HG03280 (cell line): Measurements from ENCODE around the gene PARD6G.

Experiments
- ATAC-seq: cut with Tn5 transposase; IDR thresholded peaks from one replicate; pipeline ENCODE4 v1.9.1; 2021; ENCODE audit warnings: mild to moderate bottlenecking, moderate library complexity; ENCODE audit not compliant: unreplicated experiment

The PARD6G gene

DNA sequence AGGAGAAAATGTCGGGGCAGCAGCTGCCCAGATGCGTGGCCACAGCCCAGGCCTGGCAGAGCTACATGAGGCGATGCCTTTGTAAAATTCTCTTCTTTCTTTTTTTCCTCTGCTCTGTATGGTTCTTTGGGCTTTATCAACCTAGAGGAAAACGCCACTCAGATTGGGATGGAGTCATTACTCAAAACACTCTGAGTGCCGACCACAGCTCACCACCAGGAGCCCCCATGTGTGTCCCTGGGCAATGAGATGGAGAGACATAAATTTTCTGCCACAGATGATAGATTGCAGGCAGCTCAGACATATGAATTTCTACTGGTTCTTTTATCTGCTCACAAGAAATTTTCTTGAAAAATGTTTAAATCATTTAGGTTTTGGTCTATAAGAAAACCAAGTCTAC is 56.0 kb downstream of the PARD6G start:
- ATAC-seq: no peak

DNA sequence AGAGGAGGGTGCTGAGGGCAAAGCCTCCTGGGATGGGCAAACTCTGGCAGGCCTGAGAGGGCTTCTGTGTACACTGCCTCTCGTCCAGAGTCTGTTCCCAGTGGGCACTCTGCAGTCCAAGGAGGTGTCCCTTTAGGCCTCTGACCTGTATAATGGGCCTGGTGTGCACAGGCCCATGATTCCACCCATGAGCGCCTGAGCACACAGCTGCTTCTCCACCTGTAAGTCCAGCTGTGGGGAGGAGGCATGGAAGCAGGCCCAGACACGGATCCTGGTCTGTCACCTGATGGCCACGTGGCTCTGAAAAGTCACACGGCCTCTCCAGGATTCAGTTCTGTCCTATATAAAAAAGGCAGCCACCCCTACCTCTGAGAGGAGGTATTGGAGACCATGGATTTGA is 57.0 kb downstream of the PARD6G start:
- no peak for ATAC-seq

DNA sequence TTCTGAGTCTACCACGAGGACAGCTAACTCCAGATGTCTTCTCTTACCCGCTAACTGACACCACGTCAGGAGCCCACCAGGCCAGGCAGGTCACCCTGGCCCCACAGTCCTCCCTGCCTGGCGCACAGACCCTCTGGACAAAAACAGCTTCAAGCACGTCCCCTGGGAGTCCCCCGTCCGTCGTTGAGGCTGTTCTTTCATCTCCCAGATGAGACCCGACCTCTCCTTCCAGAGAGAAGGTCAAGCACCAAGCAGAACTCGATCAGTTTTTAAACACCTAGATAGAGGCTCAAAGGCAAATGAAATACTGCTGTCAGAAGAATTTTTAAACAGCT is 57.8 kb downstream of the PARD6G start:
- no peak for ATAC-seq

DNA sequence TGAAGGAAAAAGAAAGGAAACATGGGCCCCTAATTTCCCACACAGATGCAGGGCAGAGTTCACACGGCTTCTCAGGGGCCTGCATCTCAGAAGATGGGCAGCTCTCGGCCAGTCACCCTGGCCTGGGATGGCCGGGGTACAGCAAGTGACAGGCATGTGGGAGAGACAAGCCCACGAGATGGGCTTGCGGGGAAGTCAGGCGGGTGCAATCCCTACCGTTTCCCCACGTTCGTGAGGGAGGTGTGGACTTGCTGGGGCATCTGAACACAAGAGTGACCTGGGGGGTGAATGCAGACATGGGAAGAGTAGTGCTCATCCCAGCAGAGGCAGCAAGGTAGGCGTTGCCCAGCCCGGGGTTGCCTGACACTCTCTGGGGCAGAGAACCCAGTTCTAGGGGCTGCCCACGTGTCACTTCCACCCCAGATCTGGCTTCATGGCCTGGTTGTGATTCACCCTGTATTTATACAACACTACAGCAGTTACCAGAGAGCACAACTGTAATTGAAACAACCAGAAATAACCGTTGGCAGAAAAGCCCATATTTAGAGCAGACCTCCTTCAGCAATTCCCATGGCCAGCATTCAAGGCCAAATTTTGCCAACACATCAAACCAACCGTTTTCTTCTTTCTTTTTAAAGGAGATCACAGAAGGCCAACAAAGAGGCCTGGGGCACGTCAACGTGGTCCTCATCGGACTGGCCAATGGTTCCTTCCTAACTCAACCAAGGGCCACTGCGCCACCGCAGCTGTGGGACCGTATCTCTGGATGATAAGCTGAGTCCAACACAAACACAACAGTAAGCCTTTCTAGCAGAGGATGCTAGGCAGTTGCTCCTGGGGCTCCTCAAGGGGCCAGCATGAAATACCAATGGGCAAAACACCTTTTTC is 58.4 kb downstream of the PARD6G start:
- no peak for ATAC-seq

DNA sequence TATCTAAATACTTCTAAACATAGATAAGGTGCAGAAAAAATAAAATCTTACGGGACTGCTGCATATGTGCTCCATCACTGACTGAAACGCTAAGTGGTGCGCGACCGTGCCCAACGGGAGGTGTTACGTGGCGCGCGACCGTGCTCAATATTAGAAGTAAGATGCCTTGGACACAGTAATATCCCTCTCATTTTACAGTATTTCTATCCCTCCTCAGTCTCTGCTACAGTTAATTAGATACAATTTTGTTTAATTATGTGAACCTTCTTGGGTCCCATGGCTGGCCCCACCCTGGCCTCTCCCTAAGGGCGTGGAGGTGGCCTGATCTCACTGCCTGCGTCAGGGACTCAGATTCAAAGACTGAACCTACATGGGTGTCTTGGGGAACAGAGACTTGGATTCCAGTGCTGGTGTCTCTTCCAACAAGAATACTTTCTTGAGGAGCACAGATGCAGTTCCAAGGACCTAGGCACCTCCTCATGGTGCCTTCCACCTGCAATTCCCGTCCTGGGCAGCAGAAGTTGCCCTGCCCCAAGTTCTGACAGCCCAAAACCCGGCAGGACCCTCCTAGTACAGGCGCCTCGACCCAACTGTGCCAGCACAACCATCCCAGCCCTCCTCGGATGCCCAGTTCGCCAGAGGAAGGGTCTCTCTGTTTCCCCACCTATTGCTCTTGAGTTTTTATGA is 59.2 kb downstream of the PARD6G start:
- no peak for ATAC-seq

DNA sequence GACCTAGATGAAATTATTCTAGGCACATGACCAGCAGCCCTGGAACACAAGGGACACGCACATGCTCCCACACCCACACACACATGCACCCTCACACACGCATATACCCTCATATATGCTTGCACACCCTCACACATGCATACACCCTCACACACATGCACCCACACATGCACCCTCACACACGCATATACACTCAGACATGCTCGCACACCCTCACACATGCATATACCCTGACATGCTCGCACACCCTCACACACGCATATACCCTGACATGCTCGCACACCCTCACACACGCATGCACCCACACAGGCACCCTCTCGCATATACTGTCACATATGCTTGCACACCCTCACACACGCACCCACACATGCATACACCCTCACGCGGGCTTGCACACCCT is 61.8 kb downstream of the PARD6G start:
- ATAC-seq: no peak

DNA sequence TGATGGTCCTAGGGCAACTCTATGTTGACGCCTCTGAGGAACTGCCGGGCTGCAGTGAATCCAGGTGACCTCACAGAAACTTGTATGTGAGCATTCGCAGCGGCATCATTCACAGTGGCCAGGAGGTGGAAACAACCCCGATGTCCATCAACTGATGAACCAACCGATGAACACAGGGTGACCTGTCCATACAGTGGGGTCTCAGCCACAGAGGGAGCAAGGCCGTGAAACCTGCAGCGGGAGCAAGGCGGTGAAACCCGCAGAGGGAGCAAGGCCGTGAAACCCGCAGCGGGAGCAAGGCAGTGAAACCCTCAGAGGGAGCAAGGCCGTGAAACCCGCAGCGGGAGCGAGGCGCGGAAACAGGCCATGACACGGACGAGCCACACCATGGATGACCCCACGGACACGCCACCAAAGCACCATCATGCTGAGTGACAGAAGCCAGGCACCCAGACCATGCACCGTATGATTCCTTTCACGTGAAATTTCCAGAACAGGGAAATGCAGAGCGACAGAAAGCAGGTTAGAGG is 63.0 kb downstream of the PARD6G start:
- no peak for ATAC-seq

DNA sequence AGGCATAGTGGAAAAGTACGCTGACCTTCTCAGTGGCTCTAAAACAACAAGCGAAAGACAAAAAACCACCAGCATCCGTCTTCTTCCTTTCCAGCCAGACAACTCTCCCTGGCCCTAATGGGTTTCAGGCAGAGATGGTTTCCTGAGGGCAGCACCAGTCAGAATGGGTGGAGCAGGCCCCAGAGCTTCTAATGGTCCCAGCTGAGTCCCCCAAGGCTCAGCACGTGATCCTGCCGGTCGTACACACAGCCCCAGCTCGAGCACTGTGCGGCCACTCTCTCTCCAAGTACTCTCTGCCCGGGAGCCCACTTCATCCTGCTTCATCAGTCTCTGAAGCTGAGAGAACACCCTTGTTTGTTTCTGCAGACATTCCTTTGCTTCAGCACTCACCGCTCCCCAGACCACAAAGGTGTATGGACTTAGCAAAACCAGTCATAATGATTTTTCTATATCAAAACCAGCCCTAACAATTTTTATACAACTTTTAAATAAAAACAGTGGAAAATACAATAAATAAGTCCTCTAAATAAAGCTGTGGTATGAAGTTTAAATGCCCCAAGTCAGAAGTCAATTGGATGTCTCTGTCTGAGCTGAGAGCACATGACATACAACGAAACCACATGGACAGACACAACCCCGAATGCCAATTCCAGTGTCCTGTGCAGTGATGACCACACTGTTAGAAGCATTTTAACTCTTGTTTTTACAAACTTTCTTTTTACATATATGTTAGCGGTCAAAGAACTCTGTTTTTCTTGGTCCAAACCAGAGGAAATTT is 63.9 kb downstream of the PARD6G start:
- no peak for ATAC-seq

DNA sequence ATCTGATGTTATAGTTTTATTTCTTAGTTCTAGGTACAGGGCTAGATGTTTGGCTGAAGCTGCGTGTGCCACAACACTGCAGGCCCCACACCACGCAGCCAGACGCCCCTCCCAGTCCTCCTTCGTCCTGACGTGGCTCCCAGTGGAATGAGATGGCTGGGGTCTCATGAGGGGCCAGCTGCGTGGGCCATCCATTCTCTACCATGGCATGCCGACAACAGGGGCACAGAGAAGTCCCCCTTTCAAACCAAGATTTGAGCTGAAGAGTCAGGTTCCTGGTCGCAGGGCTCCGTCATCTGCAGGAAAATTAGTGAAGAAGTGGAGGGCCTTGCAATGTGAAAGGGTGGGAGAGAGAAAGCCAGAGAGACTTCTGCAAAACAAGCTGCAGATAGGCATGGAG is 64.5 kb downstream of the PARD6G start:
- no peak for ATAC-seq

DNA sequence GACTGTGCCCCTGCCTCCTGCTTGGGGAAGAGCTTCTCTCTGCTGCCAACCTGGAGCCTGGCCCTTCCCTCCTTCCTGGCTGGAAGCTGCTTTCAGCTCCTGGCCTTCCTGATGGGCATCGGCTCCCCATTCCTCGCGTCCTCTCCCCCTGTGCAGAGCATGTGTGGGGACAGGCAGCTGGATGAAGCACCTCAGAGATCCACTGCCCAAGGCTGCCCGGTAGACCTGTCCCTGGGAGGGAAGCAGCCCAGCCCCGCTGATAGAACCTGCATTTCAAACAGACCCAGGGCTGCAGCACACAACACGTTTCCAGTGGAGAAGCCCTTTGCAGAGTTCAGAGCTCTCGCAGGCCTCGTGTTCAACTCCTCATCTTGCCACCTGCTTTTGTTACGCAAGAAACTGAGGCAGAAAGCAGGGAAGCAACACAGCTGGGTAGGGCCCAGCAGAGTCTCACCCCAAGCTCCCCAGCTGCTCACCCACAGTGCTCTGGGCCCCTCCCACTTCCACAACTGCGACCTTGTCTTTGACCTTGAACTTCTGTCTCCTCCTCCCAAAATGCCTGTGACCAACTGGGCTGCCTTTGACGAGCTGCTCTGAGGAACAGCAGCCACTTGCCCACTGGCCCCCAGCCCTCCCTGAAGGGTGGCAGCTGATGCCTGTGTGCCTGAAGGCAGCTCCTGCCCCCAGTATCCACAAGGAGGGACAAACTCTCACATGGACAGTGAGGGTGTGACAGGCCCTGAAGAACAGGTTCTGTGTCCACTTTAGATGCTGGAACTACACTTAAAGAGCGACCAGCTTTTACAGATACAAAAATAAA is 65.5 kb downstream of the PARD6G start:
- no peak for ATAC-seq

DNA sequence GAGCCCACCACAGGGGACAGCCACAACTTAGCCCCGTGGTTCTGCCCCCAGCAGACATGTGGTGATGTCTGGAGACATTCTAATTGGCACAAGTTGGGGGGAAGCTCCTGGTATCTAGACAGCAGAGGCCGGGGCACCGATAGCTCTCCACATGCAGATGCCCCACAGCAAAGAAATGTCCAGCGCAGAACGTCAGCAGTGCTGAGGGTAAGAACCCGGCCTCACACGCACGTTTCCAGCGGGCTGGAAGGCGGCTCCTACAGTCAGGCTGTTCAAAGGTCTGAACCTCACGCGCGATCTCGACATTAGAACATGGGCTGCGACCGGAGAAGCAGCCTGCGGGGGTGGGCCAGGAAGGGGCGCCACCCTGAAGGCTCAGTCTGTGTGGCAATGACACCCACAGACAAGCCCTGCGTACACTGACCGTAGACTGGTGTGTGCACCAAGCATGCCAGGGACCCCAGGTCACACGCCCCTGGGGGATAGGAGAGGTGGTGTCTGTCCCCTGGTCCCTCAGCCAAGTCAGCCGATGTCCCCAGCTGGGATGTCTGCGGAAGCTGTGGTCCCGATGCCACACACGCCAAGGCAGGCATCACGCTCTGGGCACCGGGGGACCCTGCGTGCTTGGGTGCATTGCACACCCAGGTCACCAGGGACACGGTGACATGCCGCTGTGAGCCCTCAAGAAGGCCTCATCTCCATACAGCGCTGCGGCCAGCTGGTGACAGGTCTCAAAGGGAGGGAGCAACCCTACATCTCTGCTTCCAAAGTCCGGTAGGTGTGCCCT is 66.3 kb downstream of the PARD6G start:
- ATAC-seq: no peak

DNA sequence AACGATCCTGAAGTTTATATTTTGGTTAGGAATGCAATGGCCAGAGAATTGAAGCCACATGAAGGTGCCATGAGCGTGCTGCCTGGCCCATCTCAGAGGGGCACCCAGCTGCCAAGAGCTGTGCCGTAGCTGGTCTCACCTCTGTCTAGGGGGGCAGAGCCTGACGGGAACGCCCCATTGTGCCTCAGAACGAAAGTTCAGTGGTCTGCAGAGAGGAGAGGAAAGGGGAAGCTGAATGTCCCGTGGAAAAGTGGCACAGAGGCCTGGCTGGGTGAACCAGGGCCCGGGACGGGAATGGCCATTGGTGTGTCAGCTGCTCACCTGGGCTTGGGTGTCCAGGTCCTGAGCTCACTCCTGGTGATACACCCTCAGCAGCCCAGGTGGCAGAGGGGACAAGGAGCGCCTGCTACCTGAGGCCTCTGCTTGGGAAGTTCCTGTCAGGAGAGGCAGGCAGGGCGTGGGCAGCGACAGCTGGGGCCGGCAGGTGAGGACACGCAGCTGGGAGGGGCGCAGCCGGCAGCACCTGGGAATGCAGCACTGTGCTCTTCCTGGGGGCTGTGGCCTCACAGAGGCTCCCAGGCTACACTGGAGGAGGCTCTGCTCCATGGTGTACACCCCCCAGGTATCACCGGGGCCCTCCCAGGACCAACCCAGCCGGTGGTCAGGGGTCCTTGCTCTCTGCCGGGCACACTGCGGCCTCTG is 67.3 kb downstream of the PARD6G start:
- no peak for ATAC-seq

DNA sequence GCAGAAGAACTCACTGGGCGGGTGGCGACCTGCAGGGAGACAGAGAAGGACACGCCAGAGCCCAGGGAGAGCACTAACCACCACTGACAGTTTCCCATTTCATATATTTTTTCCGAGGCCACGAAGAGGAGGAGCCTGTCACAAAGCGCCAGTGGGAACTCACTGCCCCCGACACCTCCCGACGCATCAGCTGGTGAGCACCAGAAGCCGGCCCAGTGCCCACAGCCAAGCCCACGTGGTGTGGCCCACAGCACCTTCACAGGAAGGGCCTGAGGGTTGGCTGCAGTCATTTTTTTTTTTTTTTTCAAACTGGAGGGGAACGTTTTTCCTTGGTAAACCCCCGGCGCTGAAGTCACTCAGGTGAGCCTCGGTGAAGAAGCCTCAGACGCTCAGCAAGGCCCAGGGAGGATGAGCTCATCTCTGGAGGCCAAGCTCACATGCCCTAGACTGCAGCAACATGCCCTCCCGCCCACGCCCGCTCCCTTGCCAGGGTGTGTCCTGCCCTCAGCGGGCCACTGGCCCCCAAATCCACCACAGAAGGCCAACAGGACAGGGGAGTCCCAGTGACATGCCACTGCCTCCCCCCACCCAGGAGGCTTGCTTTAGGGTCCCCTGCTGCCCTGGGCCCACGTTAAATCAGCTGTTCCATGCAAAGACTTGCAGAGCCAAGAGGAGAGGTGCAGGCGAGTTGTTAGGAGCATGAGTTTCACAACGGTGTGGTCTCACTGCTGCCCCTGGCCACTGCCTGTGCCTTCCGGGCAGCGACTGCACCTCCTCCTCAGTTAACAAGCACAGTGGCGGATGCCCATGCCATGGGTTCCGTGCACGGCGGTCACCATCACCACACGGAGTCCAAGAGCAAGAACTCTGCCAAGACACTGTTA is 68.1 kb downstream of the PARD6G start:
- ATAC-seq: no peak

DNA sequence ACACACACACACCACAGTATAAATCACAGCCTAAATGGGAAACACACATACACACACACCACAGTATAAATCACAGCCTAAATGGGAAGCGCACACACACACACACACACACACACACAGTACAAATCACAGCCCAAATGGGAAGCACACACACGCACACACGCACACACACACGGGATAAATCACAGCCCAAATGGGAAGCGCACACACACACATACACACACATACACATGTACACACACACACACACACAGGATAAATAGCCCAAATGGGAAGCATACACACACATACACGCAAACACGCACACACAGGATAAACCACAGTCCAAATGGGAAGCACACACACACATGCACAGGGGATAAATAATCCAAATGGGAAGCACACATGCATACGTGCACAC is 70.2 kb downstream of the PARD6G start:
- ATAC-seq: no peak

DNA sequence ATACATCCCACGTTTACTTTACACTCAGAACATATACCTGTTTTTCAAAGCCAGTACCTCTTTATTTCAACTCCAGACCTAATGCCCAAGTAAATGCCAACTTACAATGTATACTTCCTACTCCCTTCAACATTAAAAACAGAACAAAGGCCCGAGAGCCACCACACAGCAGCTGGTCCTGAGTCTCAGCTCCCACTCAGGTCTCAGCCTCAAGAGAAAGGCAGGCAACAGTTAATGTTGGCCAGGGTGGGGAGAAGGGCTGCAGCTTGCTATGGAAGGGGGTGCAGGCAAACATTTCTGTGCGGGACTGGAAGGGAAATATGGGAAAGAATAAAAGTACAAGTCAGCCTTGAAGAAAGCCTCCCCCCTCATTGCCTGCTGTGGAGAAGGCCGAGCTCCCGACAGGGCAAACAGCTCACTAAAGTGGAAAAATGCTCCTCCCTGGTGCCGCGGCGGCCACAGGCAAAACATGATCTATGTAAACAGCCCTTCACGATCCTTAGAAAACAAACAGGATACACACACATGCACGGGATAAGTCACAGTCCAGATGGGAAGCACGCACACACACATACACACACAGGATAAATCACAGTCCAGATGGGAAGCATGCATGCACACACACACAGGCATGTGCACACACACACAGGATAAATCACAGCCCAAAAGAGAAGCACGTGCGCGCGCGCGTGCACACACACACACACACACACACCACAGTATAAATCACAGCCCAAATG is 70.8 kb downstream of the PARD6G start:
- no peak for ATAC-seq

DNA sequence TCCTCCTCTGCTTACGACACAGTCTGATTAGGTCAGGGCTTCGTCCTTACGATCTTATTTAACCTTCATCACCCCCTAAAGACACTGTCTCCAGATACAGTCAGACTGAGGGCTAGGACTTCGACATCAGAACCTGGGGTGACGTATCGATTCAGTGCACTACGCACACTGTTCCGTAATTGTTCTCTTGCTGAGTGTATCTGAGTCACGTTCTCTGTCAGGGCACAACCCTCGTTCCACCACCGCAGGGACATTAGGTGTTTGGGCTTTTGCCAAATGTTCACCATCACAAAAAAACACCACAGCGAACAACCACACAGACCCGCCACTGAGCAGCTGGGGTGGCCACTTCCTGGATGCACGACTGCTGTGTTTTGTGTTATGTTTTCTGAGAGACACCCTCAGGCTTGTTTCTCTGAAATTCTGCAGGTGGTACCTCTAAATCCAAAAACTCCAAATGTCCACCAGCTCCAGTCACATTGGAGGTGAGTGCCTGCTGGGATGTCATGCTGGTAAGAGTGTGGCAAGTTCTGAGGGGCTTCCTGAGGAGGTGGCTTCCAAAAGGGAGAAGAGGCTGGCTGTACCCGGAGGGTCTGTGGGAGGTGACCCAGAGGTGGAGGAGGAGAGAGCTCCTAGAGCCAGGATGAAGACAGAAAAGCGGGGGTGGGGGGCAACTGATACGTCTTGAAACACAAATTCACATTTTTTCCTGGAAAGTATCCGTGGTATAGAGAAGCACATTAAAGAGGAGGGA is 71.7 kb downstream of the PARD6G start:
- ATAC-seq: no peak

DNA sequence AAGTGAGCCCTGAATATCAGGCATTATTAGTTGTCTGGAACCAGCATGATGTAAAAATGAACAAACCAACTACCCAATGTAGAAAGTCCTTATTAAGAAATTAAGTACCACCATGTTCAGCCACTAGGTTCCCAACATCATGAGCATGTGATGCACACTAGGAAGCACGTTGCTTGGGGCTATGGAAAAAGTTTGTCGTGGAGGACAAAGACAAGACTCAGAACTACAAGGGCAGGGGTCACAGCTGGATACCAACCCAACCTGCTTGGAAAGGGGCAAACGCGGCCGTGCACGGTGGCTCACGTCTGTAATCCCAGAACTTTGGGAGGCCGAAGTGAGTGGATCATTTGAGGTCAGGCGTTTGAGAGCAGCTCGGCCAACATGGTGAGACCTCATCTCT is 74.3 kb downstream of the PARD6G start:
- ATAC-seq: no peak
